A673 (cell line): ENCODE data around the gene TRIP11.

Source experiments
- EZH2 ChIP-seq: fragments of 200-600 bp; sonication (generic); IDR thresholded peaks from 2 replicates; pipeline ENCODE4 v1.6.1; 2017; ENCODE audit warnings: borderline replicate concordance, low read depth, mild to moderate bottlenecking, mixed read lengths, antibody characterized with exemption, low read length; ENCODE audit not compliant: poor library complexity, severe bottlenecking
- TF ChIP-seq, protein P1 (sequence below): fragments of 300-800, 200-600 bp; sonication (generic); conservative IDR thresholded peaks from 2 replicates; pipeline ENCODE4 v1.5.1; 2017; ENCODE audit warnings: low read depth, mild to moderate bottlenecking, antibody characterized with exemption, low read length, moderate library complexity, mixed read lengths

- TF ChIP-seq, protein P1, sequence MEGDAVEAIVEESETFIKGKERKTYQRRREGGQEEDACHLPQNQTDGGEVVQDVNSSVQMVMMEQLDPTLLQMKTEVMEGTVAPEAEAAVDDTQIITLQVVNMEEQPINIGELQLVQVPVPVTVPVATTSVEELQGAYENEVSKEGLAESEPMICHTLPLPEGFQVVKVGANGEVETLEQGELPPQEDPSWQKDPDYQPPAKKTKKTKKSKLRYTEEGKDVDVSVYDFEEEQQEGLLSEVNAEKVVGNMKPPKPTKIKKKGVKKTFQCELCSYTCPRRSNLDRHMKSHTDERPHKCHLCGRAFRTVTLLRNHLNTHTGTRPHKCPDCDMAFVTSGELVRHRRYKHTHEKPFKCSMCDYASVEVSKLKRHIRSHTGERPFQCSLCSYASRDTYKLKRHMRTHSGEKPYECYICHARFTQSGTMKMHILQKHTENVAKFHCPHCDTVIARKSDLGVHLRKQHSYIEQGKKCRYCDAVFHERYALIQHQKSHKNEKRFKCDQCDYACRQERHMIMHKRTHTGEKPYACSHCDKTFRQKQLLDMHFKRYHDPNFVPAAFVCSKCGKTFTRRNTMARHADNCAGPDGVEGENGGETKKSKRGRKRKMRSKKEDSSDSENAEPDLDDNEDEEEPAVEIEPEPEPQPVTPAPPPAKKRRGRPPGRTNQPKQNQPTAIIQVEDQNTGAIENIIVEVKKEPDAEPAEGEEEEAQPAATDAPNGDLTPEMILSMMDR: no peak
- TF ChIP-seq EZH2: no peak
Observed at GRCh38 chr14:91953170-91953985, 86.5 kb downstream of the TRIP11 start.
